Measurements from ENCODE around the gene CCDC9.

CCDC9 gene

DNA sequence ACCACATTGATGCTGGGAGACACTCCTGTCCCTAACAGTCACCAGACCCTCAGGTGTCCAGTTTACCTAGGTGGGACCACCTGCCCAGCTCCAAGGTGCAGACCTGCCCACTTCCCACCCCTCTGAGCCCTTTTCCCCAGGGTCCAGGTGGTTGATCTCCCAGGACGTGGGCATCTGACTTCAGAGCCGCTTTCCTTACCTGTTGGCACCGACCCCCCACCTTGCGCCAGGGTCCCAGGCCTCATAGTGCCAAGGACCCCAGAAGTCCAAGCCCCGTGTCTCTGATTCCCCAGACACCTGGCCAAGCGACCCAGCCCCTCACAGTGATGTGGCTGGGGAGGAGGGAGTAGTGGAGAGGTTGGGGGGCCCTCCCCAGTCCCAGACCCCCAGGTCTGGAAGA, 15.8 kb upstream of the CCDC9 start:
- no peak overlapping the region for H3K9ac ChIP-seq (ENCODE audit: low read length)

DNA sequence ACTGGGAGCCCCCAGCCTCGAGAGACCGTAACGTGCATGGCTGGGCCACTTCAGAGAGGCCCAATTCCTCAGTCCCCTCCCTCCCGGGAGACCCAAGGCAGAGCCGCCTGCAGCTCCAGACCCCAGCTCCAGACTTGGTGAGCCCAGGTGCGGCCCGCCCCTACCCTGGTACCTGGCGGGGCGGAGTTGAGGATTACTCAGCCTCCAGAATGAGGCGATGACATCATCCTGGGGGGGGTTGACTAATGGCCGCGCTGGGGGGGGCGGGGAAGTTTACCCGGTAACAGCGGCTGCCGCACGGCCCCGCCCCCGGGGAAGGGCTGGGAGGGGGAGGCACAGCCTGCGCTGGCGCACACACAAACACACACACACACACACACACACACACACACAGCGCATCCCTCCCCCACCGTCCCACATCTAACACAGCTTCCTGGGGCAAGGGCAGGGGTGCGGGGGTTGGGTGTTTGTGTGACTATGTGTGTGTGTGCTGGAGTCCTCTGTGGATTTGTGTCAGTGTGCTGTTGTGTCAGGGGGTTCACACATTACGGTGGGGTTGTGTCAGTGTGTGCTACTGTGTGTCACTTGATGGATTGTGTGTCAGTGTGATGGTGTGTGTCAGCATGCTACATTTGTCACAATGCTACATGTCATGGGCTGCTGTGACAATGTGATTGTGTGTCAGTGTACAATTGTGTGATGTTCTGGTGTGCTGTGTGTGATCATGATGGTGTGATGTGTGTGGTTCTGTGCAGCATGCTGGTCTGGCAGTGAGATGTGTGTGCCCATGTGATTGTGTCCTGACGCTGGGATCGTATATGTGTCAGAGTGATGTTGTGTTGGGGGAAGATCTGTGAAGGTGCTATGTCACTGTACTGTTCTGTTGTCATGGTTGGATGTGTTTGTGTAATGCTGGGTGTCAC, 15.1 kb upstream of the CCDC9 start:
- Histone ChIP-seq H3K79me2 (ENCODE audit: low read length) (no peaks in the 10 kb centered on the region), H3K4me1 (ENCODE audit: low read length) (peaks cover 34% of the 10 kb centered on the region), H2AFZ (ENCODE audit: low read depth, low read length) (no peak overlapping the region; the same call in 1 of the 2 replicates), H3K4me2 (ENCODE audit: low read length) (peak overlapping the region; percentile 87), H3K4me3 (ENCODE audit: low read length) (peak overlapping the region; percentile 72), H4K20me1 (ENCODE audit: insufficient read depth, low read length) (no peaks in the 10 kb centered on the region), H3K9me3 (ENCODE audit: insufficient read depth, low read length) (no peaks in the 10 kb centered on the region), H3K9ac (ENCODE audit: low read length) (peak overlapping the region; percentile 42; the same call in 1 of the 2 replicates), H3K27ac (ENCODE audit: low read length) (no peak overlapping the region), H3K27me3 (ENCODE audit: low read depth, low read length) (peaks cover 28% of the 10 kb centered on the region), H3K36me3 (replicated peaks; ENCODE audit: low read depth, low read length) (no peaks in the 10 kb centered on the region)
- TF ChIP-seq, protein P1, sequence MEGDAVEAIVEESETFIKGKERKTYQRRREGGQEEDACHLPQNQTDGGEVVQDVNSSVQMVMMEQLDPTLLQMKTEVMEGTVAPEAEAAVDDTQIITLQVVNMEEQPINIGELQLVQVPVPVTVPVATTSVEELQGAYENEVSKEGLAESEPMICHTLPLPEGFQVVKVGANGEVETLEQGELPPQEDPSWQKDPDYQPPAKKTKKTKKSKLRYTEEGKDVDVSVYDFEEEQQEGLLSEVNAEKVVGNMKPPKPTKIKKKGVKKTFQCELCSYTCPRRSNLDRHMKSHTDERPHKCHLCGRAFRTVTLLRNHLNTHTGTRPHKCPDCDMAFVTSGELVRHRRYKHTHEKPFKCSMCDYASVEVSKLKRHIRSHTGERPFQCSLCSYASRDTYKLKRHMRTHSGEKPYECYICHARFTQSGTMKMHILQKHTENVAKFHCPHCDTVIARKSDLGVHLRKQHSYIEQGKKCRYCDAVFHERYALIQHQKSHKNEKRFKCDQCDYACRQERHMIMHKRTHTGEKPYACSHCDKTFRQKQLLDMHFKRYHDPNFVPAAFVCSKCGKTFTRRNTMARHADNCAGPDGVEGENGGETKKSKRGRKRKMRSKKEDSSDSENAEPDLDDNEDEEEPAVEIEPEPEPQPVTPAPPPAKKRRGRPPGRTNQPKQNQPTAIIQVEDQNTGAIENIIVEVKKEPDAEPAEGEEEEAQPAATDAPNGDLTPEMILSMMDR (IDR thresholded peaks at IDR 0.05; ENCODE audit: low read depth, low read length) = no peak
- no peak for TF ChIP-seq EZH2phosphoT487 (IDR thresholded peaks at IDR 0.05; ENCODE audit: low read depth)

More for the DNA sequence above, 15.8 kb upstream of the CCDC9 start:
- Histone ChIP-seq H3K4me1 (ENCODE audit: low read length) (peaks cover 34% of the 10 kb centered on the region), H3K4me3 (ENCODE audit: low read length) (peak overlapping the region; percentile 72), H3K4me2 (ENCODE audit: low read length) (peak overlapping the region; percentile 87), H2AFZ (ENCODE audit: low read depth, low read length) (no peak overlapping the region), H3K27me3 (ENCODE audit: low read depth, low read length) (peaks cover 32% of the 10 kb centered on the region), H3K9me3 (ENCODE audit: insufficient read depth, low read length) (no peaks in the 10 kb centered on the region), H4K20me1 (ENCODE audit: insufficient read depth, low read length) (no peaks in the 10 kb centered on the region), H3K36me3 (replicated peaks; ENCODE audit: low read depth, low read length) (no peaks in the 10 kb centered on the region), H3K79me2 (ENCODE audit: low read length) (no peaks in the 10 kb centered on the region), H3K27ac (ENCODE audit: low read length) (no peak overlapping the region)
- no peak for TF ChIP-seq EZH2phosphoT487 (IDR thresholded peaks at IDR 0.05; ENCODE audit: low read depth)
- TF ChIP-seq, protein P1 (IDR thresholded peaks at IDR 0.05; ENCODE audit: low read depth, low read length) = no peak

DNA sequence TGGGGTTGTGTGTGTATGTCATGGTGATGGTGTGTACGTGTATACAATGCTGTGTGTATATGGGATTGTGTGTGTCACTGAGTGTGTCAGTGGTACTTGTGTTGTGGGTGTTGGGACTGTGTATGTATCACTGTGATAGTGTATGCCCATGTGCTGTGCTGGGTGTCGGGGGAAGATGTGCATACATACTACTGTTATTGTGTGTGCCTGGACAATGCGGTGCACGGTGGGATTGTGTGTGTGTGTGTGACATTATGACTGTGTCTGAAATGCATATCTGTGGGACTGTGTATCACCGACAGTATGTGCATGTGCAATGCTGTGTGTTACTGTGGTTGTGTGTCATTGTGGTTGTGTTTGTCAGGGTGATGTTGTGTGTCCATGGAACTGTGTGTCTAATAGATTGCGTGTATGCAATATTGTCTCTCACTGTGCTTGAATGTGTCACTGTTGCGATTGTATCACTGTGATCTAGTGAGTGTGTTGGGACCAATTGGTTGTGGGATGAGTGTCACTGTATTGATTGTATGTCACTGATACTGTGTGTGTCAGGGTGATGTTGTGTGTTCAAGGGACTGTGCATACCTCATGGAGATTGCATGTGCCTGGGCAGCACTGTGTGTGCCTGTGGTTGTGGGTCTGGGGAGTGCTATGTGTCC, 14.3 kb upstream of the CCDC9 start:
- TF ChIP-seq, protein P1 (IDR thresholded peaks at IDR 0.05; ENCODE audit: low read depth, low read length) = no peak
- no peak for TF ChIP-seq EZH2phosphoT487 (IDR thresholded peaks at IDR 0.05; ENCODE audit: low read depth)
- H3K27me3 ChIP-seq (ENCODE audit: low read depth, low read length) = peaks cover 25% of the 10 kb centered on the region
- H3K4me1 ChIP-seq (ENCODE audit: low read length) = peaks cover 34% of the 10 kb centered on the region
- no peaks in the 10 kb centered on the region for H3K79me2 ChIP-seq (ENCODE audit: low read length)
- no peak overlapping the region for H3K9ac ChIP-seq (ENCODE audit: low read length)
- peak overlapping the region; percentile 72 for H3K4me3 ChIP-seq (ENCODE audit: low read length)
- no peak overlapping the region for H2AFZ ChIP-seq (ENCODE audit: low read depth, low read length)
- peak overlapping the region; percentile 87 for H3K4me2 ChIP-seq (ENCODE audit: low read length)
- no peaks in the 10 kb centered on the region for H4K20me1 ChIP-seq (ENCODE audit: insufficient read depth, low read length)
- H3K9me3 ChIP-seq (ENCODE audit: insufficient read depth, low read length) = no peaks in the 10 kb centered on the region
- no peak overlapping the region for H3K27ac ChIP-seq (ENCODE audit: low read length)
- H3K36me3 ChIP-seq (replicated peaks; ENCODE audit: low read depth, low read length) = no peaks in the 10 kb centered on the region

DNA sequence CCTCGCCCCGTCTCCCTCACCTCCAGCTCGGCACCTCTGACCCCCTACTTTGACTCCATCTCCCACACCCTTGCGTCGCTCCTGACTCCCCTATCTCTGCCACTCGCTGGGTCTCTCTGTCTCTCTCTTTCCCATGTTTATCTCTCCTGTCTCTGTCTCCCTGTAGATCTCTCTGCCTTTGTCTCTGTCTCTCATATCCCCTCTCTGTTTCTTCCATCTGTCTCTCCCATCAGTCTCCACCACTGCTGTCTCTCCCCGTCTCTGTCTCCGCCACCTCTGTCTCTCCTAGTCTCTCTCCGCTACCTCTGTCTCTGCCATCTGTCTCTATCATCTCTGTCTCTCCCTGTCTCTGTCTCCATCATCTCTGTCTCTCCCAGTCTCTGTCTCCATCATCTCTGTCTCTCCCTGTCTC, 13.0 kb upstream of the CCDC9 start:
- Histone ChIP-seq H3K27ac (ENCODE audit: low read length) (no peak overlapping the region), H2AFZ (ENCODE audit: low read depth, low read length) (no peak overlapping the region), H3K79me2 (ENCODE audit: low read length) (no peaks in the 10 kb centered on the region)

More for the DNA sequence above, 13.0 kb upstream of the CCDC9 start:
- H3K4me1 ChIP-seq (ENCODE audit: low read length) = peaks cover 34% of the 10 kb centered on the region
- no peak for TF ChIP-seq EZH2phosphoT487 (IDR thresholded peaks at IDR 0.05; ENCODE audit: low read depth)
- TF ChIP-seq, protein P1 (IDR thresholded peaks at IDR 0.05; ENCODE audit: low read depth, low read length) = no peak
- peak overlapping the region; percentile 84 for H3K9ac ChIP-seq (ENCODE audit: low read length)
- no peaks in the 10 kb centered on the region for H3K36me3 ChIP-seq (replicated peaks; ENCODE audit: low read depth, low read length)
- peak overlapping the region; percentile 91 for H3K4me2 ChIP-seq (ENCODE audit: low read length)
- no peaks in the 10 kb centered on the region for H3K9me3 ChIP-seq (ENCODE audit: insufficient read depth, low read length)
- H3K27me3 ChIP-seq (ENCODE audit: low read depth, low read length) = peaks cover 25% of the 10 kb centered on the region
- H4K20me1 ChIP-seq (ENCODE audit: insufficient read depth, low read length) = no peaks in the 10 kb centered on the region
- peak overlapping the region; percentile 80 for H3K4me3 ChIP-seq (ENCODE audit: low read length)

Measured in OCI-LY3 (cell line).